ENCODE results near the gene ZNF132.

Gene ZNF132

DNA sequence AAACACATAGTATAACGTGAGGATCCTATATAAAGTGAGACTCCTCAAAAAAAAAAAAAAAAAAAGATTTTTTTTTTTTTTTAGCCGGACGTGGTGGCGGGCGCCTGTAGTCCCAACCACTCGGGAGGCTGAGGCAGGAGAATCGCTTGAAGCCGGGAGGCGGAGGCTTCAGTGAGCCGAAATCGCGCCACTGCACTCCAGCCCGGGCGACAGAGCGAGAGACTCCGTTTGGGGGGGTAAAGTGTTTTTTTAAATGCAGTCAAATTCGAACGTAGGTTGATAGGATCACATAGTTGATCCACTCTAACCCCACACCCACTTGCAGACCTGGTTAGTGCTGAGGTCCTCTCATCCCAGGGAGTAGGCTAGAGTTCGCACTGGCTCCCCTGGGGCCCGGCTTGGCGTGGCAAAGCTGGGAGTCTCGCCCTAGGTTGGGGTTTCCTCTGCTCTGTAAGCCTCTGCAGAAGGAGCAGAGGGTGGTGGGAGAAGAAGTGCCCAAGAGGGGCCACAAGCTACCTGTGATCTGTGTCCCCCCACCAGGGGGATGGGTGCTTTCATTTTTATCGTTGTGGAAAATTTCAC lies 38.0 kb downstream of the ZNF132 start:
- TF ChIP-seq ARNT (IDR thresholded peaks at IDR 0.05): no peak
- no peak for TF ChIP-seq HDGF (IDR thresholded peaks at IDR 0.05; ENCODE audit: borderline replicate concordance)
- no peak for TF ChIP-seq ELF4 (IDR thresholded peaks at IDR 0.05)
- no peak for TF ChIP-seq SUZ12 (IDR thresholded peaks at IDR 0.05)
- no peak for TF ChIP-seq FOXA1 (IDR thresholded peaks at IDR 0.05)
- no peak for TF ChIP-seq TARDBP (IDR thresholded peaks at IDR 0.05)
- no peak for TF ChIP-seq BHLHE40 (IDR thresholded peaks at IDR 0.05; ENCODE audit: borderline replicate concordance)
- no peak for TF ChIP-seq L3MBTL2 (conservative IDR thresholded peaks at IDR 0.05)
- no peak for TF ChIP-seq FOXM1 (IDR thresholded peaks at IDR 0.05; ENCODE audit: borderline replicate concordance)
- no peak for DNase-seq (ENCODE audit: extremely low spot score)
- ChIA-PET POLR2A (no interaction called here), CTCF (no interaction called here)

GRCh38 chr19:58400916-58401839 lies 38.8 kb downstream of the ZNF132 start:
- ChIA-PET CTCF (no interaction called here), POLR2A (no interaction called here)
- TF ChIP-seq LEF1 (IDR thresholded peaks at IDR 0.05; ENCODE audit: borderline replicate concordance) (0 out of 2 replicates have a peak, but pooled peaks have one; percentile 11), L3MBTL2 (conservative IDR thresholded peaks at IDR 0.05) (peak; percentile 96), SUZ12 (IDR thresholded peaks at IDR 0.05) (no peak), PKNOX1 (IDR thresholded peaks at IDR 0.05) (0 out of 2 replicates have a peak, but pooled peaks have one; percentile 47), FOXM1 (IDR thresholded peaks at IDR 0.05; ENCODE audit: borderline replicate concordance) (no peak), CTBP1 (IDR thresholded peaks at IDR 0.05; ENCODE audit: borderline replicate concordance) (no peak), HDGF (IDR thresholded peaks at IDR 0.05; ENCODE audit: borderline replicate concordance) (no peak), BHLHE40 (IDR thresholded peaks at IDR 0.05; ENCODE audit: borderline replicate concordance) (no peak), NFRKB (IDR thresholded peaks at IDR 0.05) (no peak), FOXK2 (IDR thresholded peaks at IDR 0.05) (no peak), ZNF384 (IDR thresholded peaks at IDR 0.05) (no peak), SP1 (IDR thresholded peaks at IDR 0.05) (no peak), TARDBP (IDR thresholded peaks at IDR 0.05) (no peak), ELF4 (IDR thresholded peaks at IDR 0.05) (no peak), ARNT (IDR thresholded peaks at IDR 0.05) (no peak), FOXA1 (IDR thresholded peaks at IDR 0.05) (no peak)
- peak; percentile 96 for DNase-seq (ENCODE audit: extremely low spot score)

DNA sequence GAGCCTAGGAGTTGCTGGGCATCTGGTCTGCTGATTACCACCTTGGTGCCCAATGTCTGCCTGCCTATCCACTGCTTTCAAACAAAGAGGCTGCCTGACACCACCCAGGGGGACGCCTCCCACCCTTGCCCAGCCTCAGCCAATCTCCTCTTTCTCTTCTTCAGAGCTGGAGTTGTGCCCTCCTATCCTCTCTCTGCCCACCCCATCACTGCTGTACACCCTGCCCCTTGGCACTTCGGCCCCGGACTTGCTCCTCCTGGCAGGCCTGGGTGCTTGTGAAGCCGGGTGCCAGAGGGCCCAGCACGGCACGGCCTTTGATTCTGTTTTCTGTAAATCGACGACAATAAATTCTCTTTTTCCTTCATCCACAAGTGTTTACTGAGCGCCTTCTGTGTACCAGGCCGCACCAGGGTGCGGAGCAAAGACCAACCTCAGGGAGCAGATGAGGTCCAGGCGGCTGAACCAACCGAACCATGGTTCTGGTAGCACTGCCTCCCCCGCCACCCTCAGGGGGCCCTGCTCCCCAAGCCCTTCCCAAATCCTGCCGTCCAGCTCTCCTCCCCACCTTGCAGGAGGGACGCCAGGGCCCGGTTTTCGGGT lies 39.5 kb downstream of the ZNF132 start:
- CTCF ChIA-PET: no interaction called here
- POLR2A ChIA-PET: no interaction called here
- no peak for DNase-seq (ENCODE audit: extremely low spot score)
- no peak for TF ChIP-seq SP1 (IDR thresholded peaks at IDR 0.05)
- TF ChIP-seq CTBP1 (IDR thresholded peaks at IDR 0.05; ENCODE audit: borderline replicate concordance): no peak
- no peak for TF ChIP-seq FOXK2 (IDR thresholded peaks at IDR 0.05)
- TF ChIP-seq ARNT (IDR thresholded peaks at IDR 0.05): no peak
- no peak for TF ChIP-seq SUZ12 (IDR thresholded peaks at IDR 0.05)
- no peak for TF ChIP-seq ELF4 (IDR thresholded peaks at IDR 0.05)
- no peak for TF ChIP-seq NFRKB (IDR thresholded peaks at IDR 0.05)
- no peak for TF ChIP-seq FOXM1 (IDR thresholded peaks at IDR 0.05; ENCODE audit: borderline replicate concordance)
- no peak for TF ChIP-seq BHLHE40 (IDR thresholded peaks at IDR 0.05; ENCODE audit: borderline replicate concordance)
- TF ChIP-seq FOXA1 (IDR thresholded peaks at IDR 0.05): no peak
- TF ChIP-seq ZNF384 (IDR thresholded peaks at IDR 0.05): no peak
- no peak for TF ChIP-seq L3MBTL2 (conservative IDR thresholded peaks at IDR 0.05)
- no peak for TF ChIP-seq HDGF (IDR thresholded peaks at IDR 0.05; ENCODE audit: borderline replicate concordance)
- TF ChIP-seq TARDBP (IDR thresholded peaks at IDR 0.05): no peak
- TF ChIP-seq PKNOX1 (IDR thresholded peaks at IDR 0.05): no peak
- no peak for TF ChIP-seq LEF1 (IDR thresholded peaks at IDR 0.05; ENCODE audit: borderline replicate concordance)

DNA sequence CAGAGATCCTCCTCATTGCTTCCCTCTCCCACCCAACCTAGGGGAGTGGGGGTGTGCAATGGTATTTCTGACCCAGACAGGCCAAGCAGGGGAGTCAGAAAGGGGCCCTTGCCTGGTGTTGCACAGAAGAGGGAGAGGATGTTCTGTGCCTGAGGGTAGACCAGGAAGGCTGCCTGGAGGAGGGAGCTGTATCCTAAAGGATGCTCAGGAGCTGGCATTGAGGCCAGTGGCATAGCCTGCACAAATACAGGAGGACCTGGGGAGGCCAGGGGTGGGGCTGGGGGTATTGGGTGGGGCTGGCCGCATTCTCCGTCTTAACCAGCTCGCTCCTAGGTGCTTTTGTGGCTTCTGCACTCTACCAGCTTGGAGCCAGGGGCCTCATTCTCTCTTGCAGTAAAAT lies 40.0 kb downstream of the ZNF132 start:
- POLR2A ChIA-PET: no interaction called here

DNA sequence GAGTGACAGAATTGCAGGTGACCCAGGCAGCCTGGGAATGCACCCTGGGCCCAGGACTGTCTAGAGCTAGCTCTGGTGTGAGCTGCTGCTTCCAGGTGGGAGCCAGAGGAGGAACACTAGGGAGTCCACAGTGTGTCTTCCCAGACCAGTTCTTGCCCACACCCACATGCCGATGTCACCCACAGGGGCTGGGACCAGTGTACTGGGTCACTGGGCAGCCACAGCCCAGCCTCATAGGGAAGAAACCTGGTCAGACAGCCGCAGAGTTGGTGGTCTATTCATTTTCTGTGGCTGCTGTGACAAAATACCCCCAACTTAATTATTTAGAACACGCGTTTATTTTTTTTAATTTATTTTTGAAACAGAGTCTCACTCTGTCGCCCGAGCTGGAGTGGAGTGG lies 41.4 kb downstream of the ZNF132 start:
- POLR2A ChIA-PET: no interaction called here
- CTCF ChIA-PET: no interaction called here

More for the DNA sequence above, 40.0 kb downstream of the ZNF132 start:
- no peak for DNase-seq (ENCODE audit: extremely low spot score)
- CTCF ChIA-PET: no interaction called here
- TF ChIP-seq BHLHE40 (IDR thresholded peaks at IDR 0.05; ENCODE audit: borderline replicate concordance): no peak
- TF ChIP-seq ZNF384 (IDR thresholded peaks at IDR 0.05): no peak
- no peak for TF ChIP-seq SP1 (IDR thresholded peaks at IDR 0.05)
- TF ChIP-seq HDGF (IDR thresholded peaks at IDR 0.05; ENCODE audit: borderline replicate concordance): no peak
- TF ChIP-seq FOXA1 (IDR thresholded peaks at IDR 0.05): no peak
- TF ChIP-seq L3MBTL2 (conservative IDR thresholded peaks at IDR 0.05): no peak
- TF ChIP-seq PKNOX1 (IDR thresholded peaks at IDR 0.05): no peak

More for the DNA sequence above, 41.4 kb downstream of the ZNF132 start:
- TF ChIP-seq BHLHE40 (IDR thresholded peaks at IDR 0.05; ENCODE audit: borderline replicate concordance) (no peak), ARNT (IDR thresholded peaks at IDR 0.05) (no peak), CTBP1 (IDR thresholded peaks at IDR 0.05; ENCODE audit: borderline replicate concordance) (no peak), ELF4 (IDR thresholded peaks at IDR 0.05) (no peak), FOXA1 (IDR thresholded peaks at IDR 0.05) (no peak)
- DNase-seq (ENCODE audit: extremely low spot score): no peak
